ENCODE results near the gene GK2.

The GK2 gene

GRCh38 chr4:79390890-79391289 lies 17.1 kb downstream of the GK2 start:
- H3K27ac ChIP-seq, result no peak overlapping the region
- no peaks in the 10 kb centered on the region for H3K9me3 ChIP-seq
- no peak overlapping the region for H3K4me3 ChIP-seq
- no peaks in the 10 kb centered on the region for H3K4me1 ChIP-seq
- DNase-seq, result no peak
- intact Hi-C loops (cut with DNase I; ENCODE audit: low total_unique reads), result no loop called here
- TF ChIP-seq CTCF (IDR thresholded peaks at IDR 0.05), result no peak
- no peaks in the 10 kb centered on the region for H3K36me3 ChIP-seq
- no peaks in the 10 kb centered on the region for H3K27me3 ChIP-seq

GRCh38 chr4:79385641-79386040 lies 22.4 kb downstream of the GK2 start:
- Histone ChIP-seq H3K9me3 (peaks cover 0 to 3% (median 0%) of the 10 kb centered on the region in 3 donors), H3K27ac (no peak overlapping the region), H3K4me3 (no peak overlapping the region), H3K27me3 (no peaks in the 10 kb centered on the region), H3K36me3 (no peaks in the 10 kb centered on the region), H3K4me1 (no peaks in the 10 kb centered on the region)
- no peak for TF ChIP-seq CTCF (IDR thresholded peaks at IDR 0.05)
- intact Hi-C loops (cut with DNase I; ENCODE audit: low total_unique reads), result no loop called here
- DNase-seq, result no peak

- no peak for TF ChIP-seq CTCF (IDR thresholded peaks at IDR 0.05)
Observed at GRCh38 chr4:79381161-79381560, 26.9 kb downstream of the GK2 start.

GRCh38 chr4:79370026-79370425 lies 38.0 kb downstream of the GK2 start:
- Histone ChIP-seq H3K4me1 (no peaks in the 10 kb centered on the region), H3K27me3 (no peaks in the 10 kb centered on the region), H3K36me3 (no peaks in the 10 kb centered on the region), H3K27ac (no peak overlapping the region), H3K9me3 (no peaks in the 10 kb centered on the region), H3K4me3 (no peak overlapping the region)
- no peak for DNase-seq
- intact Hi-C loops (cut with DNase I; ENCODE audit: low total_unique reads), result no loop called here
- TF ChIP-seq CTCF (IDR thresholded peaks at IDR 0.05), result no peak

More at GRCh38 chr4:79381161-79381560, 26.9 kb downstream of the GK2 start:
- H3K27ac ChIP-seq, result no peak overlapping the region
- no peak for DNase-seq
- no peaks in the 10 kb centered on the region for H3K27me3 ChIP-seq
- H3K4me1 ChIP-seq, result no peaks in the 10 kb centered on the region
- no peak overlapping the region for H3K4me3 ChIP-seq
- H3K9me3 ChIP-seq, result peaks cover 0 to 3% (median 0%) of the 10 kb centered on the region in 3 donors
- no peaks in the 10 kb centered on the region for H3K36me3 ChIP-seq
- intact Hi-C loops (cut with DNase I; ENCODE audit: low total_unique reads), result no loop called here

GRCh38 chr4:79367096-79367495 lies 40.9 kb downstream of the GK2 start:
- intact Hi-C loops (cut with DNase I; ENCODE audit: low total_unique reads), result no loop called here
- no peaks in the 10 kb centered on the region for H3K4me1 ChIP-seq
- no peak overlapping the region for H3K4me3 ChIP-seq
- TF ChIP-seq CTCF (IDR thresholded peaks at IDR 0.05), result no peak
- no peaks in the 10 kb centered on the region for H3K27me3 ChIP-seq
- no peaks in the 10 kb centered on the region for H3K9me3 ChIP-seq
- H3K27ac ChIP-seq, result no peak overlapping the region
- no peaks in the 10 kb centered on the region for H3K36me3 ChIP-seq
- DNase-seq, result no peak

- no peak overlapping the region for H3K27ac ChIP-seq
- H3K4me3 ChIP-seq, result no peak overlapping the region
- no peak for TF ChIP-seq CTCF (IDR thresholded peaks at IDR 0.05)
- no peaks in the 10 kb centered on the region for H3K27me3 ChIP-seq
- H3K36me3 ChIP-seq, result no peaks in the 10 kb centered on the region
- H3K9me3 ChIP-seq, result no peaks in the 10 kb centered on the region
- no peaks in the 10 kb centered on the region for H3K4me1 ChIP-seq
- DNase-seq, result no peak
- intact Hi-C loops (cut with DNase I; ENCODE audit: low total_unique reads), result no loop called here
Observed at GRCh38 chr4:79366422-79366821, 41.6 kb downstream of the GK2 start.
